HG02571 (cell line): Measurements from ENCODE around the gene DOCK11.
"Not testable (repeated sequence)": the region's sequence is repeated elsewhere in the genome, so short reads cannot be mapped to it uniquely, and the experiment has no call there.

Experiments
- ATAC-seq: cut with Tn5 transposase; IDR thresholded peaks from one replicate; pipeline ENCODE4 v1.9.1; 2021; ENCODE audit warnings: mild to moderate bottlenecking, moderate library complexity; ENCODE audit not compliant: unreplicated experiment

DOCK11 gene

DNA sequence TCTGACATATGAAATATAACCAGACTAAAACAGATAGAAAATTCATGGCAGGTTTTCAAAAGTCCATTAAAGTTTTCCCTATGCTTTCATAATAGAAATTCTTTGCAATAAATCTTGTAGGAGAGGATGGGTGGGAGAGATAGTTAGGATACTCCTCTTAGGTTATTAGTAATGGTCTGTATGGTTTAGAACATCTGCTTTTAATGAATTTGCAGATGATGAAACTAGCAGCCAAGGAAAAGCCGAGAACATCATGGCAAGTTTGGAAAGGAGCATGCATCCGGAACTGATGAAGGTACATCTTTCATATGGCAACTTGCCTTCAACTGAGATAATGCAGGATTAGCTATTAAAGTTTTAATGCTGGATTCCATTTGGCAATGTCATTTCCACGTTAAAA, 70.7 kb downstream of the DOCK11 start:
- no peak for ATAC-seq

DNA sequence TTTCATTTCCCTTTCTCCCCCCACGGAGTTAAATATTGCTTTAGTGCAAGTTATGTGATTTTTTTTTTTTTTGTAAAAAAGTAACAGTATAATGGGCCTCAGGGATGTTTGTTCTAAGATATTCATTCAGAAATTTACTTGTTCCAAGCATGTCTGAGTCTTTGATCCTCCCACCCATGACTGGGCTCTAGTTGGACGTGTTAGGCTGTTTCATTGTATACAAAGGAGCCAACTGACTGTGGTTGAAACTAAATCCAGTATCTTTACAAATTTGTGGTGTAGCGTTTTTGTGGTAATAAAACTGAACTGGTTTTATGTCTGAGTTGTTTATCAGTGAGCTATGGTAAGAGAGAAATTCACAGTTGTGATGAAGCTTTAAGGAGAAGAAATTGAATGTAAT, 74.1 kb downstream of the DOCK11 start:
- ATAC-seq, result no peak

DNA sequence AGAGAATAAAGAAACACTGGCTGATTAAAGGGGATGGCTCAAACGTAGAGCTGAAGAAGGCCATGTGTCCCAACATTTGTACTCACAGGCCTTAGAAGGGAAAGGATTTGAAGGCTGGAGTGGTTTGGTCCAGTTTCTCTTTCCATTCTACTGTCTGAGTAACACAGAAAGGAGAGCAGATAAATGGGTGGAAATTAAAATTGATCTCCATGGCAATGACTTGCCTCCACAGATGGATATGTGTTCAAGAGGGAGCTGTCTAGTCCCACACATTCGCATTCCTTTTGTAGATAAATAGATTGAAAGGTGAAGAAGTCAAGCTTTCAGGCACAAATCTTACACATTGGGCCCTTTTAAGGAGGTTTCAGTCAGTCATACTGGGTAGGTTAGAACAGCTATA, 74.6 kb downstream of the DOCK11 start:
- ATAC-seq, result no peak

DNA sequence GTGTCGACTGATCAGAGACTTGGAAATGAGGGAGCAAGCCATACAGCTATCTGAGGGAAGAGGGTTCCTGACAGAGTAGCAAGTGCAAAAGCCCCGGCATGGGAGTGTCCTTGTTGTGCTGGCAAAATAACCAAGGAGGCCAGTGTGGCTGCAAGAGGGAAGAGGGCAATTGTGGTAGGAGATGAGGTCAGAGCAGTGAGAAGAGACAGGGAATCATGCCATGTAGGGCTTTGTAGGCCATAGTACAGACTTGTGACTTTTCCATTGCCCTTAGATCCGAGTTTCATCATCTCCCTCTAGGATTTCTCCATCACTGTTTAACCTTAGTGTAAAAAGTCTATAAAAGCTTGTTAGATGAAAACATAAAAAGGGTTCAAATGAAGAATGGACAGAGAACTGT, 76.2 kb downstream of the DOCK11 start:
- ATAC-seq, result no peak

DNA sequence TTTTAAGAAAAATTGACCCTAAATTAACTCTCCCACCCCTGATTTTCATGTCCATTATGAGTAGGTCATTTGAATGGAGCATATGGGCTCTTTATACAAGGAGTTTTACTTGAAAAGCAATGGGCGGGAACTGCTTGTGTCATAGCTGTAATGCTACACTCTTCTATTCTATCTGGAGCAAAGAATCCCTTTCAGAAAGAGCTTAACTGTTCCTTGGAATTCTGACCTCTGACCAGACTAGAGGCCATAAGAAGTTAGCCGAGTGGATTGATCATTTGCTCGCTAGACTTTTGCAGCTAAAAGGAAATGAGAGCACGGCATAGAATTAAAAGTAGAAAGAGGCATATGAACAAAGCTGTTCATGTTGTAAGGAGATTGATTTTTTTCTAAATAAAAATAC, 79.1 kb downstream of the DOCK11 start:
- no peak for ATAC-seq

DNA sequence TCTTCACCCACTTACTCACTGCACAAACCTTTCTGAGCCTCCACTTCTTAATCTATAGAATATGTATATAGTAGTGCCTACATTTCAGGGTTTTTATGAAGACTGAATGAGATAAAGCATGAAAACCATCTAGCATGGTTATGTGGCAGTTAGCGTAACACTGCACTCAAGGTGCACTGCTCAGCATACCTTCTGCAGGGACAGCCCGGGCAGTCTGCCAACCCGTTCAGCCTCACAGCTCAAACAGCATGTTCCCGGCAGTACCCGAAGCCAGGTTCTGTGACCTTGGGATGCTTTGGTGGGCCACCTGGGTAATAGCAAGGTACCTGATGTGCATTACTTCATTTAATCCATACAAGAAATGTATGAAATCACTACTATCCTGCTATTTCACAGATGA, 81.4 kb downstream of the DOCK11 start:
- no peak for ATAC-seq

DNA sequence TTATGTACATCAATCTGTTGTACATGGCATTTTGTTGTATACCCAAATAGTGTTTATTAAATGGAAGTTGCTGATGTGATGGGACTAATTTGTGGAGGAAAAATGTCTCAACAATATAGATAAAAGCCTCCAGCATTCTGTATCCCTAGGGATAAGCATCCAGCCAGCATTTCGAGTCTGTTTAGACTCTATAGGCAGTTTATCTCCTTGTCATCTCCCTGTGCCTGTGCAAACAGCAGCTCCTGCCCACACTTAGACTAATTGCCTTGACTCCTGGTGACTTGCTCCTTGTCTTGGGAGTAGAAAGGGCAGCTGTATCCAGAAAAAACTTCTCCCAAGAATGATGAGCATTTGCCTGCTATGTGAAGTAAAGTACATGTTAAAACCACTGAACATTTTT, 83.8 kb downstream of the DOCK11 start:
- no peak for ATAC-seq

DNA sequence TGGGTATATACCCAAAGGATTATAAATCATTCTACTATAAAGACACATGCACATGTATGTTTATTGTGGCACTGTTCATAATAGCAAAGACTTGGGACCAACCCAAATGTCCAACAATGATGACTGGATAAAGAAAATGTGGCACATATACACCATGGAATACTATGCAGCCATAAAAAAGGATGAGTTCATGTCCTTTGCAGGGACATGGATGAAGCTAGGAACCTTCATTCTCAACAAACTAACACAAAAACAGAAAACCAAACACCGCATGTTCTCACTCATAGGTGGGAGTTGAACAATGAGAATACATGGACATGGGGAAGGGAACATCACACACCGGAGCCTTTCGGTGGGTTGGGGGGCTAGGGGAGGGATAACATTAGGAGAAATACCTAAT, 87.3 kb downstream of the DOCK11 start:
- not testable (repeated sequence) for ATAC-seq

DNA sequence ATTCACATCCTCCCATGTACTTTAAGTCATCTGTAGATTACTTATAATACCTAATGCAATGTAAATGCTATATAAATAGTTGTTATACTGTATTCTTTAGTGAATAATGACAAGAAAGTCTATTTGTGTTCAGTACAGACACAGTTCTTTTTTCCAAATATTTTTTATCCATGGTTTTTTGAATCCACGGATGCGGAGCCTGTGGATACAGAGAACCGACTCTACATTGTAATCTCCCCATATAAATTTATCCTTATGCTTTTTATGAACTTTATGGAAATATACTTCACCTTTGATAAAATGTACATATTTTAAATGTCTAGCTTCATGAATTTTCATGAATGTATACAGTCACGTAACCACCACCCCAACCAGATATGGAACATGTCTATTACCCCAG, 88.2 kb downstream of the DOCK11 start:
- no peak for ATAC-seq

DNA sequence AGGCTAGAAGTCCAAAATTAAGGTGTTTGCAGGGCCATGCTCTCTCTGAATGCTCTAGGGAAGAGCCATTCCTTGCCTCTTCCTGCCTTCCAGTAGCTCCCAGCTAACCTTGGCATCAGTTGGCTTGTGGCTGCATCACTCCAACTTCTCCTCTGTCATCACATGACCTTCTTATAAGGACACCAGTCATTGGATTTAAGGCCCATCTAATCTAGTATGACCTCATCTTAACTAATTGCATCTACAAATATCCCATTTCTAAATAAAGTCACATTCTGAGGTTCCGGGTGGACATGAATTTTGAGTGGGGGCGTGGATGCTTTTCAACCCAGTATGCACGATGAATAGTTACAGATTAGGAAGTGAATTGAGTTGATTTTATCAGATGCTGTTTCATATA, 89.7 kb downstream of the DOCK11 start:
- ATAC-seq, result no peak

DNA sequence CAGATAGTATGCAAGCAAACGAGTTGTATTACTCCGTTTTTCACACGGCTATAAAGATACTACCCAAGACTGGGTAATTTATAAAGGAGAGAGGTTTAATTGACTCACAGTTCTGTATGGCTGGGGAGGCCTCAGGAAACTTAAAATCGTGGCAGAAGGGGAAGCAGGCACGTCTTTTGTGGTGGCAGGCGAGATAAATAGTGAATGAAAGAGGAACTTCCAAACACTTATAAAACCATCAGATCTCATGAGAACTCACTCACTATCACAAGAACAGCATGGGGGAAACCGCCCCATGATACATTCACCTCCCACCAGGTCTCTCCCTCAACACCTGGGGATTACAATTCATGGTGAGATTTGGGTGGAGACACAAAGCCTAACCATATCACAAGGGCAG, 90.6 kb downstream of the DOCK11 start:
- ATAC-seq, result not testable (repeated sequence)

DNA sequence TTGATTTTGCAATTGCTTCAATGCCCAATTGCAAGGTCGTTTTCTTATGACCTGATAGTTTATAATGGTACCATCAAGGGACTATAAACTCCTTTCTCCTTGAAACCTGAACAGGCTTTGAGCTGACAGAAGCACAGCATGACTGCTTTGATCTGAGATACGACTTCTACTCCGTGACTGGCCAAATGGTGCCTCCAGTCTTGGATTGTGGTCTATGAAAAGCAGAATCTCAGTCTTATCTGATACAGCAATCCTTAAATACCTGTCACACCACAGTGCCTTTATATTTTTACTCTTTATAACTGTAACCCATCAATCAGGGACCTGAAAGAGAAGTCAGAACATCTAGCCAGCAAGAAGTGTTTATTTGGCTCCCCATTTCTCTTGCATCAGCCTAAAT, 93.1 kb downstream of the DOCK11 start:
- ATAC-seq, result no peak

DNA sequence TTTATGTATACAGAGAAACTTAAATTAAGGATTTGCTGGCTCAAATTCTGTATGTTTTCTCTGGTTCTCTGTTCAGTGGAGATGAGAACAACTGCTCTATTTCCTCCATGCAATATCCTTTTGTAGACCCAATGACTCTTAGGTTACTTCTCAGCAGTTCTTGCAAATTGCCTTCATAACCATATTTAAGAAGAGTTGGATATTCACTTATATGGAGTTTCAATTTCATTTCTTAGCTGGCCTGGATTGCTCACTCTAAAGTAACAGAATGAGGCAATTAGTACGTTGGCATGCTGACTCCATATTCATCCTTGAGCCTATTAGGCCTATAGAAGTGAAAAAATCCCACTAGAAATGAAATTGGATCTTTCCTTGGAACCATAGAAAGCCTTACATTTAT, 93.6 kb downstream of the DOCK11 start:
- no peak for ATAC-seq

DNA sequence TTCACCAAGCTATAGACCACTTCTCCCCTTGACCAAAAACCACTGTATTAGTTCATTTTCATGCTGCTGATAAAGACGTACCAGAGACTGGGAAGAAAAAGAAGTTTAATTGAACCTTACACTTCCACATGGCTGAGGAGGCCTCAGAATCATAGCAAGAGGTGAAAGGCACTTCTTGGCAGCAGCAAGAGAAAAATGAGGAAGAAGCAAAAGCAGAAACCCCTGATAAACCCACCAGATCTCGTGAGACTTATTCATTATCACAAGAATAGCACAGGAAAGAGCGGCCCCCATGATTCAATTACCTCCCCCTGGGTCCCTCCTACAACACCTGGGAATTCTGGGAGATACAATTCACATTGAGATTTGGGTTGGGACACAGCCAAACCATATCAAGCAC, 97.8 kb downstream of the DOCK11 start:
- ATAC-seq, result no peak

DNA sequence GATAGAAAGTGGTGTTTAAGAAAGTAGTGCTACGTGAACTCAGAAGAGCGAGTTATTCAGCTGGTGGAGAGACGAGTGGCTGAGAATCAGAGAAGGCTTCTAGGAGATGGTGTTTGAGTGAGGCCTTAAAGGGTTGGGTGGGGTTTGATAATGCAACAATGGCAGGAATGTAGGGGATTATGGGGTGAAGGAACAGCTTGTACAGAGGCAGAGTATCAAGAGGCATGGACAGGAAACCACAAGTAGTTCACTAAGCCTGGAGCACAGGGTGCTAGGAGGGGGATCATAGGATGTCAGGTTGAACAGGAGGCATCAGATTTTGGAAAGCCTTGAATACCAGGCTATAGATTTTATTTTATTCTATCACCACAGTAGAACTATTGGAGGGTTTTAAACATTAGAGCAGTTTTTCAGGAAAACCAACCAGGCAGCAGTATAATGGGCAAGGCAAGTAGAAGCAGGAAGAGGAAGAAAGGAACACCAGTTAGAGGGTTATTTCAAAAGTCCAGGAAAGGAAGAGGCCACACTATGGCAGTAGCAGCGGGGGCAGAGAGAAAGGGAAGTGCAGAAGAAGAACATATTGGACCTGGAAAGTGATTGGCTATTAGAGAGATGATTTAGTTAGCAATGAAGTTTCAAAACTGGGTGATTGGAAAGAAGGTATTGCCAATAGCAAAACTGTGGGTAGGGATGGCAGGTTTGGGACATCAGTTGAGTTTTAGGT, 99.2 kb downstream of the DOCK11 start:
- no peak for ATAC-seq

DNA sequence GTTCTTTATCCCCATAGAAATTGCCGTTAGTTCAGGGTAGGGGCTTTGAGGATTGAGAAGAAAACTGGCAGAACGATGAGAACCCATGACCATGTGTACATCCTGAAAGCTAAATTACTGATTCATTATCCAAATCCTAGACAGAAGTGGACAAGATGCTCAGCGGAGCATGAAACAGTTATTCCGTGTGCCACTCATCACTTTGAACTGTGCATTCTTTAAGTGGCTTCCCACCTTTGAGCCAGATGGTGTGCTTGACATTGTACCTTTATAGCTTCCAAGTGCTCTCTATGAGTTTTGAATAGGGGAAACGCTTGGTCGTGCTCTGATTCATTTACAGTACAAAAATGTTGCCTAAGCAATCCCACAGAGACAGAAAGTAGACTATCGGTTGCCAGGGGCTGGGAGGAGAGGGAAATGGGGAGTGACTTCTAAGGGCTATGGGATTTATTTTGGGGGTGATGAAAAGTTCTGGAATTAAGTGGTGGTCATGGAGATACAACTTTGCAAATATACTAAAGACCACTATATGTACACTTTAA, 100.0 kb downstream of the DOCK11 start:
- no peak for ATAC-seq

DNA sequence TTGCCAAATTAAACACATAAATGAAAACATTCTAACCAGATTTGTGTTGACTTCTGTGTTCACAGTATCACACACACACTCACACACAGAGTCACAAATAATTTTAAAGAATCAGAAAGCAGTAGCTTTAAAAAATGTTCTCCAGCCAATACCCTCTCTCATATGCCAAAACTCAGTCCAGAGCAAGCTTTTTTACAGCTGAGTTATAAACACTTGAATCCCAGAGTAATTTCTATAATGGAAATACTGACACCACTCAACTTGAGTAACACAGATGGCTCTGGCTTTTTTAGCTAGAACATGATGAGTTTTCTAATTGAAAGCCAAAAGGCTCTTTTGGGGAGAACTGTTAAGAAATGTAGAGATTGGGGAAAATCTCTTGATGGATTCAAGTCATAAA, 100.8 kb downstream of the DOCK11 start:
- no peak for ATAC-seq

DNA sequence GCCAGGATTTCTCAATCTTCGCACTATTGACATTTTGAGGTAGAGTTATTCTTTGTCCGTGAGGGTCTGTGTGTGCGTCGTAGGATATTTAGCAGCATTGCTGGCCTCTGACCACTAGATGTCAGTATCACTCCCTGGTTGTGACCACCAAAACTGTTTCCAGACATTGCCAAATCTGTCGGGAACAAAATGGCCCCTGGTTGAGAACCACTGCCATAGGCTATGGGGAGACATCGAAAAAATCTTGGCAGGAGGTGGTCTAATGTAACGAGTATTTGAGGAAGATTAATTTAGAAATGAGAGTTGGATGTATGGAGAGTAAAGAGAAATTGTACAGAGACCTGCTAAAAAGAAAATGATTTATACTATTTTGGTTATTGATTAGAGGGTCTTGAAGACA, 108.4 kb downstream of the DOCK11 start:
- no peak for ATAC-seq

DNA sequence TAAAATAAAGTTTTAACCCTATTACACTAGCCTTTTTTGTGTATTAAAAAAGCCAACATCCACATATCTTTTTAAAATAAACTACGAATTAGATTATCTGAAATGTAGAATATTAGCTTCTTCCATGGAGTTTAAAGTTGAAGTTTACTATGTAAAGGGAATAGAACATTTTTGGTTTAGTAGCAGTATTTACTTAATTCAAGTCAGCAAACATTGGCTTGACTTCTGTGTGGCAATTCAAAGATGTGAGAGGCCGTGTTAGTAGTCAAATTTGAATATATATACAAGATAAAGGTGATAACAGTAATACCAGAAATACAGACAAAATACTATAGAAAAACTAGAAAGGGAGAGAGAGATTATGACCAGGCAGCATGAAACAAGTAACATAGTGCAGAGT, 116.7 kb downstream of the DOCK11 start:
- no peak for ATAC-seq

DNA sequence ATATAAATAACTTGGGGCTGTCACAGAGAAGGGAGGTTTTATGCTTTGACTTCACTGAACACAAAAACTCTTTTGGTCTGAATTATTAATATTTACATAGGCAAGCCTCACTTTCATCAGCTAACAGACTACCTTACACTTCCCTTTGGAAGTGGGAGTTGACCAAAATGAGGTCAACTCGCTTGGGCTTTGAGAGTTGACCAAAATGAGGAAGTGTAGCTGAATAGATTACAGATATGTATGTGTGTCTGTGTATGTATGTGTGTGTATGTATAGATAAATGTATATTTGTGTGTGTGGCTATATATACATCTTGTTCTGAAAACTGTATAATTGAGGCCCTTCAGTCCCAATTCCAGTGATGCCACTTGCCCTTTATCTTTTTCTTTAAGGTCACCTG, 118.5 kb downstream of the DOCK11 start:
- no peak for ATAC-seq

DNA sequence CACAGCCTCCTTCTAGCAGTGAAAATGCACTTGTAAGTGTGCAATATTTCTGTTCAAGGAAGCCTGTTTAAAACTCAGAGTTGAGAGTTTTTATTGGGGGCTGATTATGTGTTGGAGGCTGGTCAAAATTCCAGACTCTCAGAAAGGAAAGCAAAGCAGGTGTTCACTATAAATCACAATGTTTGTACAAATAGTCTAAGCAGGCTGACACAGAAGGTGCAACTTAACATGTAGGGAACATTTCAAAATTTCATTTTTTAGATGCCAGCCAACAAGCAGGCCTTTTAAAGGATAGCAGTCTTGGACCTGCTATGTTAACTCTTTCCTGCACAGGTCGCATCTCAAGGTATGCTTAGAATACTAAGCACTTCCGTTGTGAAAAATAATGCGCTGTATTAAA, 119.5 kb downstream of the DOCK11 start:
- no peak for ATAC-seq

DNA sequence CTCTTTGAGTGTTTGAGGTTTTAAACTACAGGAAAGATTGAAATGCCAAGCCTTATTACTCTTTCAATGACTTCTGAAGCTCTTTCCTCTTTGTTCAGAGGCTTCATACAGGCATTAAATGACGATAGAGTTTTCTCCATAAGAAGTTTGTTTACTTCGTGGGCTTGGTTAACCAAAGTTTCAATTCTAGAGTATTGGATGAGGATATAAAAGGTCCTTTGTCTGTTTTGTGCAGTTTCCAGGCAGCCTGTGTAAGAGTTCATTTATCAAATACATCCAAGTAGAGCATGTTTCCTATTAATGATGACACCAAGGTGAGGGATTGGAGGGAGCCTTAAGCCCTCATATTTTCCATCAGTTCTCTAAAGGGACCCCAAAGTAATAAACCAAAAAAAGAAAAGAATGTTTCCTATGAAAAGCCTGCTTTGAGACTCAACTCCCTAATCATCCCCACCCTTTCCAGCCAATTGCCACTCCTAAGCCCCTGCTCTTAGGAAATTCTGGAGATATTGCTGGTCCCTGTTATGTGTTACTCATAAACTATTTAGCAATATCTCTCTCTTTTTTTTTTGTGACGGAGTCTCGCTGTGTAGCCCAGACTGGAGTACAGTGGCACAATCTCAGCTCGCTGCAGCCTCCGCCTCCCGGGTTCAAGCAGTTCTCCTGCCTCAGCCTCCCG, 125.6 kb downstream of the DOCK11 start:
- no peak for ATAC-seq

DNA sequence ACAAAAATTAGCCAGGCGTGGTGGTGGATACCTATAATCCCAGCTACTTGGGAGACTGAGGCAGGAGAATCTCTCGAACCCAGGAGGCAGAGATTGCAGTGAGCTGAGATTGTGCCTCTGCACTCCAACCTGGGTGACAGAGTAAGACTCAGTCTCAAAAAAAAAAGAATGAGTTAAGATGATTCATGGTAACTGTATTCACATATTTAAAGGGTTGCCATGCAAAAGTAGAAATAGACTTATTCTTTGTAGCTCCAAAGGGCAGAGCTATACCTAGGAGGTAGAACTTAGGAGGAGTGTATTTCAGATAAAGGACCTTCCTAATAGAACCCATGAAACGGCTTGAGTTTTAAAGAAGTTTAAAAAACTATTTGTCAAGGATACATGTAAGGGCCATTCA, 127.4 kb downstream of the DOCK11 start:
- ATAC-seq, result no peak
